ENCODE data around the gene BUB1. TPM values are rescaled to one million over a fixed set of nuclear protein-coding genes. Genes with fewer than 3 reads are reported as not detected.

The BUB1 gene
- polyA plus RNA-seq, 2 of the 4 experiments (the other 2 are of a cell fraction) = 36.9 to 65.5 TPM

DNA sequence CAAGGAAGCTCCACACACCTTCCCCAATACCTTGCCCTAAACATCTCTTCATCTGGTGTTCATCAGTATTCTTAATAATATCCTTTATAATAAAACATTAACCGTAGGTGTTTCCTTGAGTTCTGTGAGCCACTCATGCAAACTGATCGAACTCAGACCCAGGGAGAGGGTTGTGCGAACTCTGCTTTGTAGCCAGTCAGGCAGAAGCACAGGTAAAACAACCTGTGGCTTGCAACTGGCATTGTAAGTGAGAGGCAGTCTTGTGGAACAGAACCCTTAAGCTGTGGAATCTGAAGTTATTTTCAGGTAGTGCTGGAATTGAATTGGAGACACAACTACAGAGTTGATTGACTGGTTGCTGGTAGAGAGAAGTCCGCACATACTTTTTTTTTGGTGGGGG is 4.7 kb downstream of the BUB1 start:
- DNase-seq (ENCODE audit: low read depth in 1 of 2, low spot score in 1 of 2) = no peak
- H3K27ac ChIP-seq = no peak overlapping the region
- no peak overlapping the region for H3K4me2 ChIP-seq
- H3K9me3 ChIP-seq = no peaks in the 10 kb centered on the region
- no peak for FAIRE-seq
- CTCF ChIA-PET = no interaction called here
- H3K4me3 ChIP-seq = no peak overlapping the region
- POLR2A ChIA-PET = no interaction called here
- peaks cover 28% of the 10 kb centered on the region for H3K4me1 ChIP-seq
- TF ChIP-seq, protein P1, sequence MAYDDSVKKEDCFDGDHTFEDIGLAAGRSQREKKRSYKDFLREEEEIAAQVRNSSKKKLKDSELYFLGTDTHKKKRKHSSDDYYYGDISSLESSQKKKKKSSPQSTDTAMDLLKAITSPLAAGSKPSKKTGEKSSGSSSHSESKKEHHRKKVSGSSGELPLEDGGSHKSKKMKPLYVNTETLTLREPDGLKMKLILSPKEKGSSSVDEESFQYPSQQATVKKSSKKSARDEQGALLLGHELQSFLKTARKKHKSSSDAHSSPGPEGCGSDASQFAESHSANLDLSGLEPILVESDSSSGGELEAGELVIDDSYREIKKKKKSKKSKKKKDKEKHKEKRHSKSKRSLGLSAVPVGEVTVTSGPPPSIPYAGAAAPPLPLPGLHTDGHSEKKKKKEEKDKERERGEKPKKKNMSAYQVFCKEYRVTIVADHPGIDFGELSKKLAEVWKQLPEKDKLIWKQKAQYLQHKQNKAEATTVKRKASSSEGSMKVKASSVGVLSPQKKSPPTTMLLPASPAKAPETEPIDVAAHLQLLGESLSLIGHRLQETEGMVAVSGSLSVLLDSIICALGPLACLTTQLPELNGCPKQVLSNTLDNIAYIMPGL (CRISPR knock-in tag; IDR thresholded peaks at IDR 0.05; ENCODE audit: borderline replicate concordance) = no peak
- TF ChIP-seq TFCP2L1 (CRISPR knock-in tag; IDR thresholded peaks at IDR 0.05) = no peak
- no peak for TF ChIP-seq ZC3H11A (IDR thresholded peaks at IDR 0.05)
- TF ChIP-seq, protein P2, sequence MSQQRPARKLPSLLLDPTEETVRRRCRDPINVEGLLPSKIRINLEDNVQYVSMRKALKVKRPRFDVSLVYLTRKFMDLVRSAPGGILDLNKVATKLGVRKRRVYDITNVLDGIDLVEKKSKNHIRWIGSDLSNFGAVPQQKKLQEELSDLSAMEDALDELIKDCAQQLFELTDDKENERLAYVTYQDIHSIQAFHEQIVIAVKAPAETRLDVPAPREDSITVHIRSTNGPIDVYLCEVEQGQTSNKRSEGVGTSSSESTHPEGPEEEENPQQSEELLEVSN (IDR thresholded peaks at IDR 0.05; ENCODE audit: borderline replicate concordance, low read depth) = no peak
- TF ChIP-seq ESRRA (IDR thresholded peaks at IDR 0.05; ENCODE audit: borderline replicate concordance, low read length) = no peak
- no peak for TF ChIP-seq ZNF302 (CRISPR knock-in tag; IDR thresholded peaks at IDR 0.05)
- no peak for TF ChIP-seq JUNB (IDR thresholded peaks at IDR 0.05)
- no peak for TF ChIP-seq SREBF2 (IDR thresholded peaks at IDR 0.05)
- TF ChIP-seq EP300 (IDR thresholded peaks at IDR 0.05) = no peak
- WGBS (ENCODE audit: missing lambda C conversion rate) = 91% methylated on average over 4 of the region's 4 CpGs
- no peak for ATAC-seq

GRCh38 chr2:110670826-110671225 is 7.0 kb downstream of the BUB1 start:
- DNase-seq (ENCODE audit: low read depth in 1 of 2, low spot score in 1 of 2) = no peak
- Histone ChIP-seq H3K27ac (no peak overlapping the region), H3K4me3 (no peak overlapping the region), H3K4me1 (peaks cover 15% of the 10 kb centered on the region), H3K4me2 (no peak overlapping the region), H3K9me3 (no peaks in the 10 kb centered on the region)
- CTCF ChIA-PET = no interaction called here
- no peak for FAIRE-seq
- 94% methylated on average over 5 of the region's 5 CpGs for WGBS (ENCODE audit: missing lambda C conversion rate)
- TF ChIP-seq CEBPB (IDR thresholded peaks at IDR 0.05) = no peak
- TF ChIP-seq, protein P1 (CRISPR knock-in tag; IDR thresholded peaks at IDR 0.05; ENCODE audit: borderline replicate concordance) = no peak
- no peak for TF ChIP-seq RFX5 (IDR thresholded peaks at IDR 0.05)
- TF ChIP-seq CBX8 (IDR thresholded peaks at IDR 0.05) = no peak
- TF ChIP-seq, protein P3, sequence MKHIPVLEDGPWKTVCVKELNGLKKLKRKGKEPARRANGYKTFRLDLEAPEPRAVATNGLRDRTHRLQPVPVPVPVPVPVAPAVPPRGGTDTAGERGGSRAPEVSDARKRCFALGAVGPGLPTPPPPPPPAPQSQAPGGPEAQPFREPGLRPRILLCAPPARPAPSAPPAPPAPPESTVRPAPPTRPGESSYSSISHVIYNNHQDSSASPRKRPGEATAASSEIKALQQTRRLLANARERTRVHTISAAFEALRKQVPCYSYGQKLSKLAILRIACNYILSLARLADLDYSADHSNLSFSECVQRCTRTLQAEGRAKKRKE (CRISPR knock-in tag; IDR thresholded peaks at IDR 0.05; ENCODE audit: low read depth) = no peak
- TF ChIP-seq, protein P2 (IDR thresholded peaks at IDR 0.05; ENCODE audit: borderline replicate concordance, low read depth) = no peak
- TF ChIP-seq PHF8 (IDR thresholded peaks at IDR 0.05; ENCODE audit: borderline replicate concordance, low read depth) = no peak
- no peak for TF ChIP-seq ZC3H11A (IDR thresholded peaks at IDR 0.05)
- no peak for TF ChIP-seq CHD4 (IDR thresholded peaks at IDR 0.05; ENCODE audit: borderline replicate concordance)
- TF ChIP-seq POLR2AphosphoS2 (conservative IDR thresholded peaks at IDR 0.05; ENCODE audit: low read length) = no peak
- TF ChIP-seq GATA3 (IDR thresholded peaks at IDR 0.05; ENCODE audit: borderline replicate concordance) = no peak
- TF ChIP-seq CBX2 (IDR thresholded peaks at IDR 0.05; ENCODE audit: borderline replicate concordance, low read depth) = no peak
- TF ChIP-seq, protein P4, sequence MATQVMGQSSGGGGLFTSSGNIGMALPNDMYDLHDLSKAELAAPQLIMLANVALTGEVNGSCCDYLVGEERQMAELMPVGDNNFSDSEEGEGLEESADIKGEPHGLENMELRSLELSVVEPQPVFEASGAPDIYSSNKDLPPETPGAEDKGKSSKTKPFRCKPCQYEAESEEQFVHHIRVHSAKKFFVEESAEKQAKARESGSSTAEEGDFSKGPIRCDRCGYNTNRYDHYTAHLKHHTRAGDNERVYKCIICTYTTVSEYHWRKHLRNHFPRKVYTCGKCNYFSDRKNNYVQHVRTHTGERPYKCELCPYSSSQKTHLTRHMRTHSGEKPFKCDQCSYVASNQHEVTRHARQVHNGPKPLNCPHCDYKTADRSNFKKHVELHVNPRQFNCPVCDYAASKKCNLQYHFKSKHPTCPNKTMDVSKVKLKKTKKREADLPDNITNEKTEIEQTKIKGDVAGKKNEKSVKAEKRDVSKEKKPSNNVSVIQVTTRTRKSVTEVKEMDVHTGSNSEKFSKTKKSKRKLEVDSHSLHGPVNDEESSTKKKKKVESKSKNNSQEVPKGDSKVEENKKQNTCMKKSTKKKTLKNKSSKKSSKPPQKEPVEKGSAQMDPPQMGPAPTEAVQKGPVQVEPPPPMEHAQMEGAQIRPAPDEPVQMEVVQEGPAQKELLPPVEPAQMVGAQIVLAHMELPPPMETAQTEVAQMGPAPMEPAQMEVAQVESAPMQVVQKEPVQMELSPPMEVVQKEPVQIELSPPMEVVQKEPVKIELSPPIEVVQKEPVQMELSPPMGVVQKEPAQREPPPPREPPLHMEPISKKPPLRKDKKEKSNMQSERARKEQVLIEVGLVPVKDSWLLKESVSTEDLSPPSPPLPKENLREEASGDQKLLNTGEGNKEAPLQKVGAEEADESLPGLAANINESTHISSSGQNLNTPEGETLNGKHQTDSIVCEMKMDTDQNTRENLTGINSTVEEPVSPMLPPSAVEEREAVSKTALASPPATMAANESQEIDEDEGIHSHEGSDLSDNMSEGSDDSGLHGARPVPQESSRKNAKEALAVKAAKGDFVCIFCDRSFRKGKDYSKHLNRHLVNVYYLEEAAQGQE (IDR thresholded peaks at IDR 0.05) = no peak
- POLR2A ChIA-PET = no interaction called here
- no peak for ATAC-seq

Measured in A549 (cell line).